Measurements from ENCODE around the gene PTPRO.

DNA sequence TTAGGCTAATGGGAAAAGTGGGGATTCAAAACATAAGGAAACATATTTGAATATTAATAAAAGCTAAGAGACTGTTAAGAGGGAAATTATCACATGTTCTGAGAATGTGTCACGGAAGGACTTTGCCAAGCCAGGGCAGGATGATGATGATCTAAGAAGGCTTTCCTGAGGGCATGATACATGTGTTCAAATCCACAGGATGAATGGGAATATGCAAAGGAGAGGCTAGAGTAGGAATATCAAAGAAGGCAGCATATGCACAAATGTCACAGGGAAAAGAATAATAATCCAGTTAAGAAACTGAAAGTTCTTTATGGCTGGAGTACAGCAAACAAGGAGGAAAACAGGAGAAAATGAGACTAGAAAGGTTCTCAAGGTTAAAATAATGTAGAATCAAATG is 107.0 kb downstream of the PTPRO start:
- TF ChIP-seq, protein P1, sequence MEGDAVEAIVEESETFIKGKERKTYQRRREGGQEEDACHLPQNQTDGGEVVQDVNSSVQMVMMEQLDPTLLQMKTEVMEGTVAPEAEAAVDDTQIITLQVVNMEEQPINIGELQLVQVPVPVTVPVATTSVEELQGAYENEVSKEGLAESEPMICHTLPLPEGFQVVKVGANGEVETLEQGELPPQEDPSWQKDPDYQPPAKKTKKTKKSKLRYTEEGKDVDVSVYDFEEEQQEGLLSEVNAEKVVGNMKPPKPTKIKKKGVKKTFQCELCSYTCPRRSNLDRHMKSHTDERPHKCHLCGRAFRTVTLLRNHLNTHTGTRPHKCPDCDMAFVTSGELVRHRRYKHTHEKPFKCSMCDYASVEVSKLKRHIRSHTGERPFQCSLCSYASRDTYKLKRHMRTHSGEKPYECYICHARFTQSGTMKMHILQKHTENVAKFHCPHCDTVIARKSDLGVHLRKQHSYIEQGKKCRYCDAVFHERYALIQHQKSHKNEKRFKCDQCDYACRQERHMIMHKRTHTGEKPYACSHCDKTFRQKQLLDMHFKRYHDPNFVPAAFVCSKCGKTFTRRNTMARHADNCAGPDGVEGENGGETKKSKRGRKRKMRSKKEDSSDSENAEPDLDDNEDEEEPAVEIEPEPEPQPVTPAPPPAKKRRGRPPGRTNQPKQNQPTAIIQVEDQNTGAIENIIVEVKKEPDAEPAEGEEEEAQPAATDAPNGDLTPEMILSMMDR (IDR thresholded peaks at IDR 0.05): no peak
- no peak for TF ChIP-seq POLR2A (IDR thresholded peaks at IDR 0.05)
